GM21529 (cell line): ENCODE data around the gene CSTF1.
"Not testable (repeated sequence)": the region's sequence is repeated elsewhere in the genome, so short reads cannot be mapped to it uniquely, and the experiment has no call there.

ENCODE experiments used
- ATAC-seq: cut with Tn5 transposase; IDR thresholded peaks from one replicate; pipeline ENCODE4 v1.9.1; 2021; ENCODE audit not compliant: unreplicated experiment

Gene CSTF1

GRCh38 chr20:56368351-56369134 is 23.9 kb upstream of the CSTF1 start:
- ATAC-seq: no peak

DNA sequence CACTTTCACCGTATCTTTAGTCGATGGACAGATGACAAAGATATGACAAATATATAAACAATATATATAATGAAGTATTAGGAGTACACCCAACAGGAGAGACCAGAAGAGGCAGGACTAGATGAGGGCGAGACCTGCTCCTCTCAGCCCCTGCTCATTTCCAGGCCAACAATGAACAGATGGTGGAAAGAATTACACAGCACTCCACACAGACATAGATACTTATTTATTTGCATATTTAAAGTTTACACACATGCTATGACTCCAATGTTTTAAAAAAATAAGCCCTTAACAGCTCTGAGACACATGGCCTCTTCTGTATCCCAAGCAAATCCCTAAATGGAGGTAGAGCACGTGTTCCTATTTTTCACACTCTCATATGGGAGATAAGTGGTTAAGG is 23.3 kb upstream of the CSTF1 start:
- ATAC-seq: no peak

GRCh38 chr20:56371977-56372376 is 20.5 kb upstream of the CSTF1 start:
- no peak for ATAC-seq

DNA sequence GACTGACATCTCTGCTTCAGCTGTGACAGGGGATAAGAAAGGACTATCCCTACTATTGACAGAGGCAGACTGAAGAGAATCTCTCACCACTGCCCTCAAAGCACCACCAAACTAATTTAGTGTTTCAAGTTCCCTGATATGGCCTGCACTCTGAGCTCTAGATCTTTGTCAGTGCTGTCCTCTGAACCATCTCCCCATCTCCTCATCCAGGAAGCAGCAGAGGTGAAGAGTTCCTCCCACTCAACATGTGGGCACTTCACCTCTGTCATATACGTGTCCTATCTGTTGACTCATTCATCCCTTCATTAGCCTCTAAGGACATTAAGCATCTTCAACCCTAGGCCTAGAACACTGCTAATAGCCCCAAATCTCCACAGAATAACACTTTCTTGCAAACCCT is 19.6 kb upstream of the CSTF1 start:
- no peak for ATAC-seq

DNA sequence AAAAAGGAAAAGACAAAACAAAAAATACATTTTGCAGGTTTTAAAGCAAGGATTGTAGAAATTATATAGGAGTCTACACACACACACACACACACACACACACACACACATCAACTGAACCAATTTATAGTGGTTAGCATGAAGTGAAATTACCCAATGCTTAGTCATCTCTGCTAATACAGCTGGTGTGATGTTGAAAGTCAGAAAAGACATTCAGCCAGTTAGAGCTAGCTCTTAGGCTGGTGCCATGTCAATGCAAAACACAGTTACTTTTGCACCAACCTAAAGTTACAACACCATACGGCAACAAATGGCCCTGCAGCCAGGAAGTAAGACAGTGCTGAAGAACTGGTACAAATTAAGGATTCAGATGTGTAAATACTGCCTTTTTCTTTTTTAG is 18.5 kb upstream of the CSTF1 start:
- ATAC-seq: no peak

- no peak for ATAC-seq
Measured at GRCh38 chr20:56376331-56376730, 16.1 kb upstream of the CSTF1 start.

DNA sequence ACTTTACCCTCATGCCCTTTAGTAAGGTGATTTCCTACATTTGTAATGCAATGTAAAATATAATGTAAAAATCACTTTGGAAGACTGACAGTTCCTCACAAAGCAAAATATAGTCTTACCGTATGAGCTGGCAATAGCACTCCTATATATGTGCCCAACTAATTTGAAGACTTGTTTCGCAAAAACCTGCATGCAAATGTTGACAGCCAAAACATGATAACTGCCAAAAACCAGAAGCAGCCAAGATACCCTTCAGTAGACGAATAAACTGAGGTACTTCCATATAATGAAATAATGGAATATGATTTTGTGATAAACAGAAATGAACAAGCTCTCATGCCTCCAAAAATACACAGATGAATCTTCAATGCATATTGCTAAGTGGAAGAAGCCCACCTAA is 14.1 kb upstream of the CSTF1 start:
- ATAC-seq: no peak

- no peak for ATAC-seq
Measured at GRCh38 chr20:56380375-56380774, 12.1 kb upstream of the CSTF1 start.

GRCh38 chr20:56381501-56381900 is 10.9 kb upstream of the CSTF1 start:
- ATAC-seq: peak; percentile 51

- ATAC-seq: no peak
Measured at GRCh38 chr20:56382696-56383095, 9.7 kb upstream of the CSTF1 start.

DNA sequence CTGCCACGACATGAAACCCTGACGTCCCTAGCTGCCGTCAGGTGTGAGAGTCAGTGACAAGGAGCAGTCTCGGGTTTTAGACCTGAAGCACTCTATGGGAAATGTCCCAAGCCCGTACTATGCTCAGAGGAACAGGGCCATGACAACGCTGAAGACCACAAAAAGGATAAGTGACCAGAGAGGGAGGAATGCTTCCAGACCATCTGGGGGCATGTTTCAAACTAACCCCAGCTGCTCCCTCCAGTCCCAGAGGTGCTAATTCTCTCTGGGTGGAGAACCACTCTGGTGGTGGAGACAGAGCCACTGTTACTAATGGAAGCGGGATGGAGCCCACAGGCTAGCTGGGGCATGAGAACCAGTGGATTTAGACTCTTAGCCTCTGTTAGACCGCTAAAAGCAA is 9.1 kb upstream of the CSTF1 start:
- no peak for ATAC-seq

DNA sequence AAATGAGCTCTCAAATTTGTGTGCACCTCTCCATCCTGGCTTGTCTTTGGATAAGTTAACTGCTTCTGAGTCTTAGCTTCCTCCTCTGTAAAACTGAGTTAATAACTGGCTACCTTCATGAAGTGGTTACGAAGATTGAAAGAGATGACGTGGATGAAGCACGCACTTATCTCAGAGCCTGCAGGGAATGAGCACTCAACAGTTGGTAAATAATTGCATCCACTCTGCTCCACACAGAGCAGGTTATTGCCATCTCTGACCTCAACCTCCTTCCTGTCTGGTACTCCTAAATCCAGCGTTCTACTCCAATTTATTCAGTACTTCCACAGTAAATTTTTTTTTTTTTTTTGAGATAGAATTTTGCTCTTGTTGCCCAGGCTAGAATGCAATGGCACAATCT is 7.3 kb upstream of the CSTF1 start:
- ATAC-seq: no peak

DNA sequence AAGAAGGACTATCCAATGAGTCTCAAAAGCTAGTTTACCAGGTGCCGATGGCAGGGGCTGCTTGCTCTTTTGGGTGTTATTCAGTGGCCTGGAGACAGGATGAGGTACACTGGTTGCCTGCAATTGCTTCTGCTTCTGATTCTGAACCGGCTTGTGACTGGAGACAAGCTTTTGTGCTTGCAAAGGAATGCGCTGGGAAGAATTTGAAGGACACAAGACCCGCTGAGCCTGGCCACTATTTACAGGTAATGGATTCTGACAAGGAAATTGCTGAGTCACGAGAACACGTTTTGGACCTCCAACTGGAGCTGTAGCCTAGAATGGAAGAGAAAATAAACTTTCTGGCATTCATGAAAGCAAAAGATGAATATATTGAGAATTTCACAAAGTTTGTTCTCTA is 6.2 kb upstream of the CSTF1 start:
- no peak for ATAC-seq

DNA sequence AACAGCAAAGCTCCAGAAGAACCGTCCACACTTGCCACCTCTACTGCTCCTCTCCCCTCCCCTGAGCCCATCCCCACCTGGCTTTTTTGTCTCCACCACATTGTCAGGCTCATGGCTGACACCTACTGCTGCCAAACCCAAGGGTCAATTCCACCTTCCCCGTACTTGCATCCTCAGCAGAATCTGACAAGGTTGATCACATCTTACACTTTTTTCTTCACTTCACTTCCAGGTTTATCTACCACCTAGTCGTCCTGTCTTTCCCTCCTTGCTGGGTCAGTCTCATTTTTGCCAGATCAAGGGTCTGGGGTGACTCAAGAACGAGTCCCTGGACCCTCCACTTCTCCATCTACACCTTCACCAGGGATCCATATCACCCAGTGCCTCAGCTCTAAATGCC is 3.6 kb upstream of the CSTF1 start:
- no peak for ATAC-seq

- ATAC-seq: no peak
Measured at GRCh38 chr20:56389807-56390206, 2.6 kb upstream of the CSTF1 start.

- not testable (repeated sequence) for ATAC-seq
Measured at GRCh38 chr20:56390396-56390795, 2.0 kb upstream of the CSTF1 start.

GRCh38 chr20:56391037-56391436 is 1.4 kb upstream of the CSTF1 start:
- ATAC-seq: no peak

DNA sequence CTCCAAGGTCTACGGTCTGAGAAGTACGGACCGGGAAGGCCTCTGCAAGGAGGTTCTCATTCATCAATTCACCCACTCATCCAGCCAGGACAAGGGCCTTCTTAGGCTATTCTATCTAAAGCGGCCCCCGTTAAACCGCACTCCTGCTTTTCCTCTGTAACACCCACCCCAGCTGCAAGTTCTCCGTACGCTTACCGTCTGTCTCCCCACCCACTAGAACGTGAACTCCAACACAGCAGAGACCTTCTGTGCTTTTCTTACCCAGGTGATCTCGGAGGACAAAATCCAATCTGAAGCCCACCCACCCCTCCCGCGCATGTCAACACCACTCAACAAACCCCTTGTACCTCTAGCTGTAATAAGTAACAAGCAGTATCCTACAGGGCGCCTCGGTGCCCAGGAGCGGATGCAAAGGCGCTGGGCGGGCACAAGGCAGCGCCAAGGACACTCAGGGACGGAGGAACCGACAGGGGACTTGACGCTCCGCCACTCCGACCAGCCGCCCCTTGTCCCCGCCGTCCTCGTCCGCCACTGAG is 781 bp upstream of the CSTF1 start:
- peak; percentile 28 for ATAC-seq

GRCh38 chr20:56392881-56393482 is 537 bp downstream of the CSTF1 start:
- no peak for ATAC-seq

DNA sequence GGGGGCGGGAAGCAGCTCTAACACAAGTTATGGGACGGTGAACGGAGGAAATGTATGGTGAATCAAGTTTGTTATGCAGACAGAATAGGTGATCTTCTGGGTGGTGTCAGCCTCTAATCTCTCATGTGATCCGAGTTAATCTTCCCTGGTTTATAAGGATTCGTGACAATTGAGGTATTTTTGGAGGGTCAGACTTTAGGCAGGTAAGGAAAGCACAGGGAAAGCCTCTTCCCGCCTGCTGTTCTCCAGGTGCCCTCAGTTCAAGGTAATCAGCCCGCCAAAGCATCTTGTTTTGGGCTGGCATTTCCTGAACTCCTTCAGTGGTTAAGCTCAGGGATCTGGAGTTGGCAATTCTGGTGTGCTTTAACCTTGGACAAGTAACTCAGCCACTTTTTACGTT is 1.2 kb downstream of the CSTF1 start:
- ATAC-seq: no peak

- ATAC-seq: no peak
Measured at GRCh38 chr20:56395166-56395565, 2.7 kb downstream of the CSTF1 start.

DNA sequence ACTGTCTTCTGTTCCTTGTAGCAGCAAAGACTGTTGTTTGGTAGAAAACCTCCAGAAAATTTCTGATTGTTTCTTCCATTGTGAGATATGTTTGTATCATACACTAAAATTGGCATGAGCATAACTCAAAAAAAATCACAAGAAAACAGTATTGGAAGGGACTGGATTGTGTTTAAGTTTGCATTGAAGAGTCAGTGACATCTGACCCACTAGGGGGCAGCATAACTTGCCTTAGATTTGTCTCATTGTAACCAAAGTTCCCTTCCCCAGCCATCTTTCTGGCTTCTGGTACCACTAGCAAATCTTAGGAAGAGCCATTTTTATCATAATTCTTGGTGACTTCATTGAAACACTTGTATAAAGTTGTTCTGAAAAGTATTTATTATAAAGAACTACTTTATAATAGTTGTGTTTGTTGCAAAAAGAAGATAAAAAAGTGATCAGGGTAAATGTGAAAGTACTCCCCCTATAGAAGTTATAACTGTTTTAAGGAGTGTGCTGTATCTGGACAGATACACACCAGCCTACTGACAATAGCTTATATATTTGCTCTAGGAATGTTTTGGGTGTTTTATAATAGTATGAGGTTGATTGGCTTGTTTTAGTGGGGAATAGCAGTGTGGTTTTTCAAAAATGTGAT is 7.7 kb downstream of the CSTF1 start:
- ATAC-seq: peak; percentile 70
